B cell (primary cell): ENCODE results near the gene LIN9. TPM values are rescaled to one million over a fixed set of nuclear protein-coding genes. Genes with fewer than 3 reads are reported as not detected.

Experiments
- ATAC-seq: fragments of 200-7000 bp; cut with Tn5 transposase; one replicate; pipeline ENCODE4 v1.10.0; 2021; ENCODE audit warnings: low read depth, mild to moderate bottlenecking, moderate number of reproducible peaks, moderate library complexity
- CTCF ChIA-PET: fragments of 350-600 bp; sonication (Branson Sonifier 250); formaldehyde crosslinking; loops from one replicate; lab custom pipeline; 2021; ENCODE audit warnings: antibody characterized with exemption, inconsistent platforms; lab: Charles Lee
- POLR2A ChIA-PET: fragments of 350-600 bp; sonication (Branson Sonifier 250); formaldehyde crosslinking; loops from one replicate; lab custom pipeline; 2021; ENCODE audit warnings: antibody characterized with exemption; lab: Charles Lee
- DNase-seq: peaks from one replicate; pipeline ENCODE4 v3.0.0; 2013
- H2AFZ ChIP-seq: 2 replicates; pipeline ENCODE4 v1.6.1; 2012; ENCODE audit warnings: mild to moderate bottlenecking, low read depth, low read length; ENCODE audit not compliant: insufficient read depth, poor library complexity, severe bottlenecking
- H3K27ac ChIP-seq, 2 donors: 1 replicate in 1 of 2; 2 replicates in 1 of 2; pipeline ENCODE4 v1.5.1; 2012 to 2013; ENCODE audit warnings: low read length in 2 of 2, mild to moderate bottlenecking in 2 of 2, moderate library complexity in 1 of 2
- H3K27me3 ChIP-seq, 4 experiments: fragments of 200-600 bp in 1 of 4; sonication (generic) in 1 of 4; replicated peaks in 1 of 4; 1 replicate in 2 of 4; 2 replicates in 2 of 4; pipeline versions ENCODE4 v1.6.1 to v1.7.0; 2013 to 2016; ENCODE audit warnings: low read length in 3 of 4, mild to moderate bottlenecking in 2 of 4, mixed read lengths in 1 of 4, moderate library complexity in 1 of 4; ENCODE audit not compliant: insufficient read depth in 4 of 4, control insufficient read depth in 3 of 4; ENCODE audit errors: control extremely low read depth in 1 of 4
- H3K36me3 ChIP-seq, 2 experiments: replicated peaks in 1 of 2; 1 replicate in 1 of 2; 2 replicates in 1 of 2; pipeline versions ENCODE4 v1.6.1 to v1.7.1; 2013; ENCODE audit warnings: low read length in 1 of 2; ENCODE audit not compliant: insufficient read depth in 2 of 2, control insufficient read depth in 1 of 2; ENCODE audit errors: control extremely low read depth in 1 of 2, extremely low read depth in 1 of 2
- H3K4me1 ChIP-seq, 2 donors: fragments of 200-600 bp in 1 of 2; sonication (generic) in 1 of 2; 1 replicate in 1 of 2; 2 replicates in 1 of 2; pipeline versions ENCODE4 v1.5.1 to v1.6.1; 2013 to 2017; ENCODE audit warnings: low read length in 2 of 2; ENCODE audit not compliant: control insufficient read depth in 2 of 2, insufficient read depth in 2 of 2
- H3K4me2 ChIP-seq: replicated peaks from 2 replicates; pipeline ENCODE3; 2012; ENCODE audit warnings: mild to moderate bottlenecking, low read depth, low read length; ENCODE audit not compliant: poor library complexity, severe bottlenecking
- H3K4me3 ChIP-seq, 5 experiments: fragments of 200-600 bp in 1 of 5; sonication (generic) in 1 of 5; 1 replicate in 3 of 5; 2 replicates in 2 of 5; pipeline versions ENCODE4 v1.5.1 to v1.7.0; 2011 to 2016; ENCODE audit warnings: low read length in 4 of 5, mild to moderate bottlenecking in 4 of 5, low read depth in 2 of 5, control low read depth in 1 of 5, moderate library complexity in 1 of 5; ENCODE audit not compliant: insufficient read depth in 1 of 5; ENCODE audit errors: control extremely low read depth in 1 of 5, extremely low read depth in 1 of 5
- H3K79me2 ChIP-seq: fragments of 200-600 bp; sonication (generic); one replicate; pipeline ENCODE4 v1.6.0; 2016; ENCODE audit warnings: low read length; ENCODE audit not compliant: control insufficient read depth, insufficient read depth
- H3K9ac ChIP-seq: fragments of 200-600 bp; sonication (generic); 2 replicates; pipeline ENCODE4 v1.6.1; 2017; ENCODE audit warnings: mild to moderate bottlenecking, low read length, moderate library complexity
- H3K9me3 ChIP-seq, 3 donors: one replicate each; pipeline versions ENCODE4 v1.6.1 to v1.7.1; 2013; ENCODE audit warnings: low read length in 2 of 3; ENCODE audit not compliant: control insufficient read depth in 2 of 3, insufficient read depth in 1 of 3; ENCODE audit errors: control extremely low read depth in 1 of 3
- H4K20me1 ChIP-seq: 2 replicates; pipeline ENCODE4 v1.6.0; 2012; ENCODE audit warnings: mild to moderate bottlenecking, low read length; ENCODE audit not compliant: insufficient read depth, control insufficient read depth, poor library complexity, severe bottlenecking
- H3K27ac Mint-ChIP-seq: one replicate; pipeline ENCODE4 v1.8.0; 2021; ENCODE audit warnings: mixed read lengths
- H3K27me3 Mint-ChIP-seq: one replicate; pipeline ENCODE4 v1.8.0; 2021; ENCODE audit warnings: mixed read lengths
- H3K4me1 Mint-ChIP-seq: one replicate; pipeline ENCODE4 v1.8.0; 2021; ENCODE audit warnings: mixed read lengths
- H3K4me3 Mint-ChIP-seq: one replicate; pipeline ENCODE4 v1.8.0; 2021; ENCODE audit warnings: mixed read lengths
- H3K9me3 Mint-ChIP-seq: one replicate; pipeline ENCODE4 v1.8.0; 2022; ENCODE audit warnings: mixed read lengths; ENCODE audit not compliant: insufficient read depth
- EZH2 ChIP-seq: IDR thresholded peaks from 2 replicates; pipeline ENCODE4 v1.6.1; 2012; ENCODE audit warnings: borderline replicate concordance, low read depth, mild to moderate bottlenecking, moderate library complexity, low read length; ENCODE audit not compliant: insufficient read depth, poor library complexity, severe bottlenecking
- WGBS: methylation state at CpG from one replicate; pipeline ENCODE4 v1.1.5; 2013; ENCODE audit warnings: missing lambda C conversion rate; ENCODE audit not compliant: insufficient coverage; 5-methylcytosine and 5-hydroxymethylcytosine counted together
- intact Hi-C: fragments of 100-400 bp; cut with micrococcal nuclease; formaldehyde crosslinking; loops from one replicate; pipeline ENCODE4 v1.10.0; 2022
- polyA minus RNA-seq: library from RNA; depleted of rRNA, polyadenylated mRNA; stranded (reverse); fragments of >200 nt; gene quantifications from 2 replicates; pipeline ENCODE4 v1.2.3, GENCODE V29; 2012
- polyA plus RNA-seq: library from polyadenylated mRNA; depleted of rRNA; stranded (reverse); fragments of >200 nt; gene quantifications from 2 replicates; pipeline ENCODE4 v1.2.3, GENCODE V29; 2012
- total RNA-seq, 2 donors: library from RNA; stranded (reverse); fragments of 120-200 nt in 1 of 2; gene quantifications; 1 replicate in 1 of 2; 2 replicates in 1 of 2; pipeline versions ENCODE4 v1.2.3 to v1.2.4, GENCODE V29; 2013 to 2022
- TF ChIP-seq, protein P1 (sequence below): fragments of 200-600 bp; IDR thresholded peaks from one replicate; pipeline ENCODE4 v1.8.0; 2022; ENCODE audit warnings: antibody characterized with exemption, mild to moderate bottlenecking

LIN9 gene
- total RNA-seq (6.4 and 6.7 TPM in 2 replicates), polyA plus RNA-seq (1.7 TPM in 2 replicates), polyA minus RNA-seq (1.1 and 2.1 TPM in 2 replicates)
- total RNA-seq (2013): 5.9 TPM

DNA sequence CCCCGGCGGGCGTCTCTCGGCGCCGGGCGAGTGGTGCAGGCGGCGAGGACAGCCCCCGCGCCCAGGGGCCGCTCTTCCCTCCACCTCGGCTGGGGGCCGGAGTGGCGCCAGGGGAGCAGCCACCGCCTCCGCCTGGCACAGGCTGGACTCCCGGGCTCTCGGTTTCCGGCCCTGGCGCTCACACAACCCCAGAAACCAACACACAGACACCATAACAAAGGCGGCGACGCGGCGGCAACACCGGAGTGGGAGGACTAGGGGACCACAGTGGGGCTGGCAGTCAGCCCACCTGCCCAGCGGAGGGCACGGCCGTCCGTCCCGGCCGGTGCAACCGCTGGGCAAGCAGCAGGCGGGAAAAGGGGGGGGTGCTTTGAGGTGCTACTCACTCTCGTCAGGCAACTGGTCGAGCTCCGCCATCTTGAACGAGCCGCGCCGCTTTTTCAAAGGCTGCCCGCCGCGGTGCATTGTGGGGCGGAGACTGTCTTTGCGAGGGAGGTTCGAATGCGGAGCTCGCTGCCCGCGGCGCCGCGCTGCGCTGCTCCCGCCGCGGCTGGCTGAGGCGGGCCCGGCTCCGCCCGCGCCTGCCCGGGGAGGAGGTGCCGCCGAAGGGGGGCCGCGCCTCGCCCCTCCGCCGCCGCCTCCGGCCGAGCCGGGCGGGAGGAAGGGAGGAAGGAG is at the start of gene LIN9:
Gene LIN9, minus strand, starts transcription at position 442 of the 675 bp plus-strand sequence. Its CDS starts 25 bp downstream, at position 417.
- H3K4me1 Mint-ChIP-seq: peaks cover 21% of the 10 kb centered on the region
- peak within 1 kb of the TSS; percentile 95 for H3K4me3 Mint-ChIP-seq
- Histone ChIP-seq H3K79me2 (peaks cover 42% of the 10 kb centered on the region), H3K4me2 (peak within 1 kb of the TSS; percentile 99), H3K27ac (peak within 1 kb of the TSS; percentile 25 to 81), H3K9ac (peak within 1 kb of the TSS; percentile 98), H3K4me1 (peaks cover 12 to 14% of the 10 kb centered on the region in 2 donors), H3K4me3 (peak within 1 kb of the TSS; percentile 40 to 99 (median 96)), H3K27me3 (peaks cover 0 to 14% (median 2%) of the 10 kb centered on the region in 4 experiments), H4K20me1 (no peaks in the 10 kb centered on the region), H2AFZ (peak within 1 kb of the TSS; percentile 100), H3K9me3 (no peaks in the 10 kb centered on the region), H3K36me3 (no peaks in the 10 kb centered on the region)
- no peaks in the 10 kb centered on the region for H3K9me3 Mint-ChIP-seq
- peak within 1 kb of the TSS; percentile 90 for H3K27ac Mint-ChIP-seq
- ChIA-PET CTCF (interaction anchor here (0.8 to 2.0 kb wide), 4 partner anchors 24 to 280 kb away, joined by 3 to 12 read pairs (median 5); partner anchors contain the start of gene PARP1), POLR2A (interaction anchor here (0.5 to 1.3 kb wide), 5 partner anchors 14 to 246 kb away, joined by 3 to 8 read pairs (median 4); partner anchors contain the start of gene H3-3A)
- TF ChIP-seq, protein P1, sequence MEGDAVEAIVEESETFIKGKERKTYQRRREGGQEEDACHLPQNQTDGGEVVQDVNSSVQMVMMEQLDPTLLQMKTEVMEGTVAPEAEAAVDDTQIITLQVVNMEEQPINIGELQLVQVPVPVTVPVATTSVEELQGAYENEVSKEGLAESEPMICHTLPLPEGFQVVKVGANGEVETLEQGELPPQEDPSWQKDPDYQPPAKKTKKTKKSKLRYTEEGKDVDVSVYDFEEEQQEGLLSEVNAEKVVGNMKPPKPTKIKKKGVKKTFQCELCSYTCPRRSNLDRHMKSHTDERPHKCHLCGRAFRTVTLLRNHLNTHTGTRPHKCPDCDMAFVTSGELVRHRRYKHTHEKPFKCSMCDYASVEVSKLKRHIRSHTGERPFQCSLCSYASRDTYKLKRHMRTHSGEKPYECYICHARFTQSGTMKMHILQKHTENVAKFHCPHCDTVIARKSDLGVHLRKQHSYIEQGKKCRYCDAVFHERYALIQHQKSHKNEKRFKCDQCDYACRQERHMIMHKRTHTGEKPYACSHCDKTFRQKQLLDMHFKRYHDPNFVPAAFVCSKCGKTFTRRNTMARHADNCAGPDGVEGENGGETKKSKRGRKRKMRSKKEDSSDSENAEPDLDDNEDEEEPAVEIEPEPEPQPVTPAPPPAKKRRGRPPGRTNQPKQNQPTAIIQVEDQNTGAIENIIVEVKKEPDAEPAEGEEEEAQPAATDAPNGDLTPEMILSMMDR: no peak
- no peak for TF ChIP-seq EZH2
- H3K27me3 Mint-ChIP-seq: peaks cover 5% of the 10 kb centered on the region
- peak; percentile 91 for ATAC-seq
- intact Hi-C loops: loop anchor here (1.0 to 5.0 kb wide), 3 partner anchors 97 to 197 kb away; partner anchors contain the start of gene ACBD3
- peak; percentile 93 for DNase-seq
- under 1% methylated on average over 77 of the region's 77 CpGs for WGBS

GRCh38 chr1:226357416-226357815 is 48.5 kb upstream of the LIN9 start:
- Histone ChIP-seq H3K4me3 (no peak overlapping the region), H3K27ac (no peak overlapping the region), H3K27me3 (no peaks in the 10 kb centered on the region), H2AFZ (no peak overlapping the region), H3K4me2 (no peak overlapping the region), H3K9ac (no peak overlapping the region), H4K20me1 (no peaks in the 10 kb centered on the region), H3K36me3 (peaks cover 0 to 56% of the 10 kb centered on the region in 2 experiments), H3K4me1 (peaks cover 15 to 33% of the 10 kb centered on the region in 2 donors), H3K79me2 (no peaks in the 10 kb centered on the region), H3K9me3 (no peaks in the 10 kb centered on the region)
- Mint-ChIP-seq H3K9me3 (no peaks in the 10 kb centered on the region), H3K27ac (peak overlapping the region; percentile 56), H3K4me3 (no peak overlapping the region), H3K4me1 (peaks cover 48% of the 10 kb centered on the region), H3K27me3 (no peaks in the 10 kb centered on the region)
- ATAC-seq: no peak
- intact Hi-C loops: no loop called here
- TF ChIP-seq, protein P1: no peak
- no peak for TF ChIP-seq EZH2
- ChIA-PET POLR2A (no interaction called here), CTCF (no interaction called here)
- DNase-seq: no peak
- 85% methylated on average over 1 of the region's 2 CpGs for WGBS
